Pancreas (tissue), 10 donors: ENCODE results near the gene SLC16A3. TPM values are rescaled to one million over a fixed set of nuclear protein-coding genes. Genes with fewer than 3 reads are reported as not detected.

Source experiments
- ATAC-seq, 4 donors: fragments of 200-7000 bp; cut with Tn5 transposase; one replicate each; pipeline versions ENCODE4 v1.8.0 to v1.9.1; 2020; ENCODE audit warnings: mild to moderate bottlenecking in 4 of 4, moderate library complexity in 4 of 4
- DNase-seq, 6 donors: peaks; one replicate each; pipeline ENCODE4 v3.0.0-alpha.2; 2020
- FAIRE-seq: peaks from 2 replicates; lab custom pipeline; 2012; peaks lifted over from hg19 to GRCh38; lab: Jason Lieb, UNC
- H3K27ac ChIP-seq, 4 donors: fragments of 200-600 bp; sonication (generic); 1 replicate in 3 of 4; 2 replicates in 1 of 4; pipeline versions ENCODE4 v1.5.0 to v1.8.0; 2020
- H3K27me3 ChIP-seq, 4 donors: fragments of 200-600 bp; one replicate each; pipeline ENCODE4 v1.8.0; 2021
- H3K36me3 ChIP-seq, 3 donors: fragments of 200-600 bp; sonication (generic) in 1 of 3; one replicate each; pipeline versions ENCODE4 v1.5.0 to v1.8.0; 2020 to 2021
- H3K4me1 ChIP-seq, 3 donors: fragments of 200-600 bp; one replicate each; pipeline ENCODE4 v1.8.0; 2021
- H3K4me3 ChIP-seq, 4 donors: fragments of 200-600 bp; sonication (generic) in 2 of 4; one replicate each; pipeline versions ENCODE4 v1.5.0 to v1.8.0; 2020 to 2021
- H3K9me3 ChIP-seq, 4 donors: fragments of 200-600 bp; one replicate each; pipeline ENCODE4 v1.8.0; 2021
- WGBS, 2 donors: extraction: QIAGEN DNeasy Blood & Tissue Kit; methylation state at CpG; one replicate each; pipeline ENCODE4 v1.1.7; 2013; 5-methylcytosine and 5-hydroxymethylcytosine counted together
- intact Hi-C, 3 donors: fragments of 100-400 bp; cut with DNase I; formaldehyde crosslinking; loops; one replicate each; pipeline versions ENCODE4 v1.11.1 to v1.14.2; 2022
- polyA plus RNA-seq, 2 donors: library from polyadenylated mRNA; stranded (reverse); fragments of 200-250 nt; gene quantifications; one replicate each; pipeline ENCODE4 v1.2.3, GENCODE V29; 2013
- total RNA-seq, 6 donors: library from RNA; stranded (reverse); fragmentation: NEBNext Ultra II Directional in 4 of 6; extraction: Animal tissue kit (Norgen Biotek cat#: 25700) in 4 of 6; gene quantifications; one replicate each; pipeline versions ENCODE4 v1.2.1 to v1.2.4, GENCODE V29; 2021 to 2023
- TF ChIP-seq, protein P1 (sequence below), 4 donors: fragments of 200-600 bp; sonication (generic) in 3 of 4; IDR thresholded peaks; one replicate each; pipeline versions ENCODE4 v1.5.0 to v1.8.0; 2021; ENCODE audit warnings: antibody characterized with exemption in 4 of 4
- donor health status: healthy with polysubstance abuse.
- donor health status: DM: no; HTN: no; CAD: no; lungs with moderate emphysema.
- donor health status: DM: no; HTN: no; CAD: no.
- donor health status: control.
- donor health status: control.
- donor health status: Bipolar disorder and iron deficiency.
- donor health status: DM: yes; HTN: yes; CAD: no.
- donor health status: DM: no; HTN: no; CAD: no.
- donor health status: DM: no; HTN: no; CAD: no.
- donor health status: DM: yes; HTN: yes; CAD: no.

Gene SLC16A3
- total and polyA plus RNA-seq, 8 donors = 1.2 to 22.8 (median 3.7) TPM

DNA sequence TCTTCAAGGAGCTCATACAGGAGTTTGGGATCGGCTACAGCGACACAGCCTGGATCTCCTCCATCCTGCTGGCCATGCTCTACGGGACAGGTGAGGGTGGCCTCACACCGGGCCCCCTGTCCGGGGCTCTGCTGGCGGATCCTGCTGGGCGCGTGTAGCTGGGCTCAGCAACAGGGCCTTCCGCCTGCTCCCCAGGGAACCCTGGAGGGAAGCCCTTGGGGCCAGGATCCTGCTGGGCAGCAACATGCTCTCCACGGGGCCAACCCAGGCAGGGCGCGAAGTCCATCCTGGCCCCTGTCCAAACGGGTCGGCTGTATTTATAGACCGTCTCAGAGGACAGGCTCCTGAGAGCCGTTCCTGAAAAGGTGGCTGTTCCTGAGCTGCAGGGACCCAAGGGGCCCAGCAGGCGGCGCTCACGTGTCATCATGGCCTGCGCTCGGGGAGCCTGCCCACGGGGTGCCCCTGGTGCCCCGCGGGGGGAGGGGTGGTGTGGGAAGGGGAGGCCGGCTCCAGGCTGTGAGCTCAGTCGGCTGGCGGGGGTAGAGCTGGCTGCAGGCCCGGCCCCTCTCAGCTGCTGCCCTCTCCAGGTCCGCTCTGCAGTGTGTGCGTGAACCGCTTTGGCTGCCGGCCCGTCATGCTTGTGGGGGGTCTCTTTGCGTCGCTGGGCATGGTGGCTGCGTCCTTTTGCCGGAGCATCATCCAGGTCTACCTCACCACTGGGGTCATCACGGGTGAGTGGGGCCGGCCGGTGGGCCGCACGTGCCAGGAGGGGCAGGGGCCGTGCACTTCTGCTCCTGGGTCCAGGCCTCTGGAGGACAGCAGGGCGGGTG lies 7.5 kb downstream of the SLC16A3 start:
- H3K36me3 ChIP-seq = peaks cover 0 to 6% (median 5%) of the 10 kb centered on the region in 3 donors
- WGBS, 2 donors = 29 to 31% methylated on average over 43 to 44 of the region's 44 CpGs
- peaks cover 5 to 10% (median 9%) of the 10 kb centered on the region in 3 donors for H3K4me1 ChIP-seq
- FAIRE-seq (no peak), DNase-seq (peak in 5 of 6 donors; percentile 63 to 89 (median 80)), ATAC-seq (peak; percentile 42 to 75 (median 62))
- no peaks in the 10 kb centered on the region for H3K9me3 ChIP-seq
- intact Hi-C loops = loop anchor here (2.0 to 10.0 kb wide), 3 partner anchors 84 to 88 kb away; no protein-coding TSS in a partner anchor
- no peak overlapping the region for H3K27ac ChIP-seq
- no peaks in the 10 kb centered on the region for H3K27me3 ChIP-seq
- TF ChIP-seq, protein P1, sequence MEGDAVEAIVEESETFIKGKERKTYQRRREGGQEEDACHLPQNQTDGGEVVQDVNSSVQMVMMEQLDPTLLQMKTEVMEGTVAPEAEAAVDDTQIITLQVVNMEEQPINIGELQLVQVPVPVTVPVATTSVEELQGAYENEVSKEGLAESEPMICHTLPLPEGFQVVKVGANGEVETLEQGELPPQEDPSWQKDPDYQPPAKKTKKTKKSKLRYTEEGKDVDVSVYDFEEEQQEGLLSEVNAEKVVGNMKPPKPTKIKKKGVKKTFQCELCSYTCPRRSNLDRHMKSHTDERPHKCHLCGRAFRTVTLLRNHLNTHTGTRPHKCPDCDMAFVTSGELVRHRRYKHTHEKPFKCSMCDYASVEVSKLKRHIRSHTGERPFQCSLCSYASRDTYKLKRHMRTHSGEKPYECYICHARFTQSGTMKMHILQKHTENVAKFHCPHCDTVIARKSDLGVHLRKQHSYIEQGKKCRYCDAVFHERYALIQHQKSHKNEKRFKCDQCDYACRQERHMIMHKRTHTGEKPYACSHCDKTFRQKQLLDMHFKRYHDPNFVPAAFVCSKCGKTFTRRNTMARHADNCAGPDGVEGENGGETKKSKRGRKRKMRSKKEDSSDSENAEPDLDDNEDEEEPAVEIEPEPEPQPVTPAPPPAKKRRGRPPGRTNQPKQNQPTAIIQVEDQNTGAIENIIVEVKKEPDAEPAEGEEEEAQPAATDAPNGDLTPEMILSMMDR (IDR thresholded peaks at IDR 0.05) = peak; percentile 85 to 94 (median 90)
- H3K4me3 ChIP-seq = no peak overlapping the region

DNA sequence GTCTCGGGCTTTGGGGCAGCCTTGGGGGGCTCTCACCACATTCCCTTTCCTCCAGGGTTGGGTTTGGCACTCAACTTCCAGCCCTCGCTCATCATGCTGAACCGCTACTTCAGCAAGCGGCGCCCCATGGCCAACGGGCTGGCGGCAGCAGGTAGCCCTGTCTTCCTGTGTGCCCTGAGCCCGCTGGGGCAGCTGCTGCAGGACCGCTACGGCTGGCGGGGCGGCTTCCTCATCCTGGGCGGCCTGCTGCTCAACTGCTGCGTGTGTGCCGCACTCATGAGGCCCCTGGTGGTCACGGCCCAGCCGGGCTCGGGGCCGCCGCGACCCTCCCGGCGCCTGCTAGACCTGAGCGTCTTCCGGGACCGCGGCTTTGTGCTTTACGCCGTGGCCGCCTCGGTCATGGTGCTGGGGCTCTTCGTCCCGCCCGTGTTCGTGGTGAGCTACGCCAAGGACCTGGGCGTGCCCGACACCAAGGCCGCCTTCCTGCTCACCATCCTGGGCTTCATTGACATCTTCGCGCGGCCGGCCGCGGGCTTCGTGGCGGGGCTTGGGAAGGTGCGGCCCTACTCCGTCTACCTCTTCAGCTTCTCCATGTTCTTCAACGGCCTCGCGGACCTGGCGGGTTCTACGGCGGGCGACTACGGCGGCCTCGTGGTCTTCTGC lies 8.4 kb downstream of the SLC16A3 start:
- WGBS, 2 donors = 90 to 92% methylated on average over 59 of the region's 59 CpGs
- Histone ChIP-seq H3K27me3 (no peaks in the 10 kb centered on the region), H3K4me3 (no peak overlapping the region), H3K27ac (no peak overlapping the region), H3K9me3 (no peaks in the 10 kb centered on the region), H3K4me1 (peaks cover 6 to 19% (median 17%) of the 10 kb centered on the region in 3 donors), H3K36me3 (peaks cover 0 to 6% (median 5%) of the 10 kb centered on the region in 3 donors)
- ATAC-seq (no peak), DNase-seq (peak in 3 of 6 donors; percentile 27 to 83 (median 56)), FAIRE-seq (no peak)
- TF ChIP-seq, protein P1 (IDR thresholded peaks at IDR 0.05) = no peak
- intact Hi-C loops = loop anchor here (2.0 to 10.0 kb wide), 3 partner anchors 84 to 88 kb away; no protein-coding TSS in a partner anchor

DNA sequence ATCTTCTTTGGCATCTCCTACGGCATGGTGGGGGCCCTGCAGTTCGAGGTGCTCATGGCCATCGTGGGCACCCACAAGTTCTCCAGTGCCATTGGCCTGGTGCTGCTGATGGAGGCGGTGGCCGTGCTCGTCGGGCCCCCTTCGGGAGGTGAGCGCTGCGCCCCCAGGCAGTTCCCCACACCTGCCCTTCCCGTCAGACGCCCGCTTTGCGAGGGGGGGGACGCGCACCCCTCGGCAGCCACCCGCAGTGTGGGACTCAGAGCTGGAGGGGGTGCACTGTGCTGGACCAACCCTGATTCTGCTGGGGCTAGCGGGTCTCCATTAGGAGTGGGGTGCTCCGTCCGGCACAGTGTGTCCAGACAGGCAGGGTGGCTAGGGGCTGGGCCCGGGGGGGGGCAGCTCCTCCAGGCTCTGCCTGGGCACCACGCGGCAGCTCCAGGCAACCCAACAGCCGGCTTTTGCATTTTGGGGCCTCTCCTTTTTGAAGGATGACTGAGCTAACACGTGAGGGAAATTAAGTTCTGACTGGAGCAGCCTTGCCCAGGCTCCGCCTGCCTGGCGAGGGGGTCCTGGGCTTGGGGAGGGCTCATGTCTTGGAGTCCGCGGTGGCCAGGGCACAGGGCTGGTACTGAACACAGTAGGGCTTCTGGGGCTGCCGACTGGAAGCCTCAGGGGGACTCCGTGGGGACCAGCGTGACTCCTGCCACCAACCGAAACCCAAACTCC lies 9.1 kb downstream of the SLC16A3 start:
- H3K27ac ChIP-seq = no peak overlapping the region
- H3K4me1 ChIP-seq = peaks cover 13 to 26% (median 24%) of the 10 kb centered on the region in 3 donors
- intact Hi-C loops = loop anchor here (2.0 to 10.0 kb wide), 3 partner anchors 83 to 87 kb away; no protein-coding TSS in a partner anchor
- WGBS, 2 donors = 85 to 86% methylated on average over 34 of the region's 34 CpGs
- TF ChIP-seq, protein P1 (IDR thresholded peaks at IDR 0.05) = no peak
- peaks cover 0 to 6% (median 5%) of the 10 kb centered on the region in 3 donors for H3K36me3 ChIP-seq
- FAIRE-seq (no peak), DNase-seq (peak in 4 of 6 donors; percentile 13 to 78 (median 35)), ATAC-seq (no peak)
- no peak overlapping the region for H3K4me3 ChIP-seq
- no peaks in the 10 kb centered on the region for H3K9me3 ChIP-seq
- no peaks in the 10 kb centered on the region for H3K27me3 ChIP-seq

DNA sequence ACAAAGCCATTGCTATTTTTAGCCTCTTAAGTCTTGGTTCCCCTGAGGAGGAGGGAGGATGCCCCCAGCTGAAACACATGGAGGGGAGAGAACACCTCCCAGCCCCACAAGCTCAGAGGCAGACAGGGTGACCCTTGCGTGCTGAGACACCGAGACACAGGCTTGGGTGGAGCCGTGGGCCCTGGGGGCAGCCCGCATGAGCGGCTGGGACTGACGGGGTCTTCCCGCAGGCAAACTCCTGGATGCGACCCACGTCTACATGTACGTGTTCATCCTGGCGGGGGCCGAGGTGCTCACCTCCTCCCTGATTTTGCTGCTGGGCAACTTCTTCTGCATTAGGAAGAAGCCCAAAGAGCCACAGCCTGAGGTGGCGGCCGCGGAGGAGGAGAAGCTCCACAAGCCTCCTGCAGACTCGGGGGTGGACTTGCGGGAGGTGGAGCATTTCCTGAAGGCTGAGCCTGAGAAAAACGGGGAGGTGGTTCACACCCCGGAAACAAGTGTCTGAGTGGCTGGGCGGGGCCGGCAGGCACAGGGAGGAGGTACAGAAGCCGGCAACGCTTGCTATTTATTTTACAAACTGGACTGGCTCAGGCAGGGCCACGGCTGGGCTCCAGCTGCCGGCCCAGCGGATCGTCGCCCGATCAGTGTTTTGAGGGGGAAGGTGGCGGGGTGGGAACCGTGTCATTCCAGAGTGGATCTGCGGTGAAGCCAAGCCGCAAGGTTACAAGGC lies 9.8 kb downstream of the SLC16A3 start:
- Histone ChIP-seq H3K9me3 (no peaks in the 10 kb centered on the region), H3K36me3 (peaks cover 0 to 10% (median 10%) of the 10 kb centered on the region in 3 donors), H3K27ac (peak overlapping the region in 1 of 4 donors; percentile 37), H3K4me3 (no peak overlapping the region), H3K27me3 (no peaks in the 10 kb centered on the region), H3K4me1 (peaks cover 13 to 31% (median 30%) of the 10 kb centered on the region in 3 donors)
- DNase-seq (peak in 4 of 6 donors; percentile 40 to 74 (median 65)), ATAC-seq (peak in 3 of 4 donors; percentile 9 to 13 (median 11)), FAIRE-seq (no peak)
- intact Hi-C loops = loop anchor here in 2 of 3 donors (5.0 to 10.0 kb wide), 2 partner anchors 84 to 86 kb away; no protein-coding TSS in a partner anchor
- WGBS, 2 donors = 55 to 71% methylated on average over 33 of the region's 33 CpGs
- TF ChIP-seq, protein P1 (IDR thresholded peaks at IDR 0.05) = no peak
